Limb (tissue), 2 donors: ENCODE results near the gene TNFSF4.

Experiments
- DNase-seq, 2 donors: peaks; one replicate each; pipeline ENCODE4 v3.0.0-alpha.2; 2016; ENCODE audit errors: extremely low spot score in 2 of 2

Gene TNFSF4

DNA sequence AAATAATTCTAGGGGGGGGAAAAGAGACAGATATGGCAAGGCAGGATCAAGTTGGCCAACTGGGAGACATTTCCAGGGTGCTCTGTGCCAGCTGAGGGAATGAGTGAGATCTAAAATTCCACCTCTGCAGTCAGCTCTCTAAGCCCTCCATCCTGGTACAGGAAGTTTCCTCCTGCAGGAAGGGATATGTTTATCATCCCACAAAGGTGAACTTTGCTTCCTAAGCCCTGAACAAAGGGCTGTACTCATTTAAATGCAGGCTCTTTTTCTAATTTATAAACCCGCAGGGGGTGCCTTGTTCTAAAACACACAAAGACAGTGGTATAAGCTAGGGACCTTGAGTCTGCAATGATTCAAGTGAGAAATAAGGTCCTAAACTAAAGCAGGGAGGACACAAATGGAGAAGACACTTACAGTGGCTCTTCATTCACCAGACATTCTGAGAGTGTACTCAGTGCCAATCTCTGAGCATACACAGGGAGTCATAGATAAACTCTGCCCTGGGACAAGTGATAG lies 3.6 kb upstream of the TNFSF4 start:
- no peak for DNase-seq

DNA sequence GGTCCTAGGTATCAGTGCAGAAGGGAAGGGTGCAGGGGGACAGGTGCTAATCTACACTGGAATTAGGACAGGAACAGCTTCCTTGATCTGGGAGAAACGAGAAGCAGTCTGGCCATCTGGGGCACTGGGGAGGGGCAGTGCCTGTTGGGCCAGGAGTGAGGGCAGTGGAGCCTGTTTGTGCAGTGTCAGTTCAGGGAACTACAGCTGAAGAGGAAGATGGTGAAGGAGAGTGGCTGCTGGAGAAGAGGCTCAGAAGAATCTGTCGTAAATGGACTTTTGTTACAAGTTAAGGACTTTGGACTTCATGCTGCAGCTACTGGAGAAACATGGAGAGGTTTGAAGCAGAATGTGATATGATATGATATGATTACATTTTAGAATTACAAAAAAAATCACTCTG lies 3.2 kb upstream of the TNFSF4 start:
- no peak for DNase-seq

- DNase-seq = no peak
Measured at GRCh38 chr1:173208868-173209267, 1.7 kb upstream of the TNFSF4 start.

DNA sequence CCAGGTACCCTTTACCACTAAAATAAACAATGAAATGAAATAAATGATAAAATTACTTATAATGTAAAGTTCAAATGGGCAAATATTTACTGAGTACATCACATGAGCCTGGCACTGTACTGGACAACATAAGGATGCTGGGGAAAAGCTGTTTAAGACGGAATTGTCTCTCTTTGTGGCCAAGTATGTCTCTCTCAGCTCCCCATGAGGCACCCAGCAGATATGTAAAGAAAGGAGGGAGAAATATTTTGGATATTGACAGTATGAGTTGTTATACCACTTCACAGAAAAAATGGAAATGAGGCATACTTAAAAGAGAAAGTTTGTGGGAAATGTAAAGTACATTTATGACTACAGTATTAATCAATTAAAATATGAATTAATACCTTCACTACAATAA lies 1.0 kb upstream of the TNFSF4 start:
- no peak for DNase-seq

DNA sequence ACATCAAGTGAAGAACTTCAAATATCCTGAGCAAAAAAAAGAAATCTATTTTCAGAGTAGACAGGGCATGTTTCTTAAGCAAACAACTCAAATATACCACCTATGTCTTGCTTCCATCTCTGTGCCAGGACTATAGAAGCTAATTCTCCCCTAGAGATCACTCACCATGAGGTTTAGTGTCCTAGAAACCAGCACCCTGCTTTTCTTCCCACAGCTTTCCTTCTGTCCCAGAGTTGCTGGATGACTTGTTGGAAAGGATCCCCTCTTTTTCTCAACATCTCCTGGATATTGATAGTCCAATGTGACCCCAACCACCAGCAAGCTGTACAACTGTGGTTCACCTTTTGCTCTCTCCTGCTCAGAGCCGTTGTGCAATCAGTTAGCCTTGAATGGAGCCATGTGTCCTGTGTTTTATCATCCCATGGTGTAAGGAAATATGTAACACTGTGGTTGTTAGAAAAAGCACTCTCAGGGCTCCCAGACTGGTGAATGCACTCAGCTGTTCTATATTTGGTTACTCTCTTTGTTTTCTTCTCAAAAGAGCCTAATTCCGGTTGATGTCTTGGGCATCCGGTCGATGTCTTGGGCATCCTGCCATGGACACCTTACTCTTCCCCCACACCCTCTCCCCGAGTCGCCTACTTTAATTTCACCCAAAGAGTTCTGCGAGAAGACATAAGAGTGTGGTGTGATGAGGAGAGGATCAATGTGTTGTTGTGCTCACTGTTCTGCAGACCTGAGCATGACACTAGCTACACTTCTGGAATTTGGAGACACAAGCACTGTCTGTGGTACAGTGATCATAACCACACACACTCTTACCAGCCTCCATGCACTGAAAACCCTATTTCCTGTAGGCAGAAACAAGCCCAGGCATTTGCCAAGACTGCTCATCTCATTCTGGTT lies 1.7 kb downstream of the TNFSF4 start:
- DNase-seq = no peak

DNA sequence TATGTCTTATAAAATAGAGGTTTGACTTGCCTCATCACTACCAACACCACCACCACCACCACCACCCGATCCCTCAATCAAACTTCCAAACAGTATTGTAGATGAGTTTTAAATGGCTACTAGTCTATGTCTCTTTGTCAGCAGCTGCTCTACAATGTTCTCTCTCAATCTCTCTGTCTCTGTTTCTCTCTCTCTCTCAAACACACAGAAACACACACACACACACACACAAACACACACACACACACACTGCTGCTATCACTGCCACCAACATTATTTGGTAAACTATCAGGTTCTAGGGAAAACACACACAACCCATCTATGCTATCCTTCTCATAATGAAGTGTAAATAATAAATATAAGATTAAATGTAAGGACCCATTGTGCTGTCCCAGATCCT lies 2.4 kb downstream of the TNFSF4 start:
- no peak for DNase-seq

DNA sequence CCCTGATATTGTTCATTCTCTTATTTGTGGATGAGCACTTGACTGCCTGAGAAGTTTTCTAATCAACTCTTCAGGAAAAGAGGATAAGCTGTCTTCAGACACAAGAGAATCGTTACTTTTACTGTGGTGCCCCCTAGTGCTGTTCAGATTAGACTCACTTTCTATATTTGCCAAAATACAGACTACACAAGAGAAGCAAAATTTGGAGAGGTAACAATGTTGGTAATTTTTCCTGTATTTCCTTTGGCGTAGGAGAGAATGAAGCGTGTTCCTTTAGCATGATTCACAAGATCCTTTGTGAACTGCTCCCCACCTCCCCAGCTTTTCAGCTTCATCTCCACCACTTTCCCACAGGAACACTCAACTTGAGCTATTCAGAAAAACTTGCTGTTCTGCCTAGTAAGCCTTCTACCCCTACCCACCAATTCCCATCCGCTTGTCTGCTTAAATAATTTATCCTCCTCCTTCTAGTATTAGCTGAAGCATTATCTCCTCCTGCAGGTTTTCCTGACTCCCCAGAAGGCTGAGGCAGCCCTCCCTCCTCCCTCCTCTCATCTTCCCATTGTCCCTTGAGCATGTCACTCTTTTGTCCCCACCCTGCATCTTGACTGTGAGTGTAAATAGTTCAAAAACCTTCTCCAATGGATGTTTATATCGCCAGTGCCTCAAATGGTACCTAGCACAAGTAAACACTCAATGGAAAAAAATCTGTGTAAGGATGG lies 4.5 kb downstream of the TNFSF4 start:
- peak in 1 of 2 donors; percentile 73 for DNase-seq

DNA sequence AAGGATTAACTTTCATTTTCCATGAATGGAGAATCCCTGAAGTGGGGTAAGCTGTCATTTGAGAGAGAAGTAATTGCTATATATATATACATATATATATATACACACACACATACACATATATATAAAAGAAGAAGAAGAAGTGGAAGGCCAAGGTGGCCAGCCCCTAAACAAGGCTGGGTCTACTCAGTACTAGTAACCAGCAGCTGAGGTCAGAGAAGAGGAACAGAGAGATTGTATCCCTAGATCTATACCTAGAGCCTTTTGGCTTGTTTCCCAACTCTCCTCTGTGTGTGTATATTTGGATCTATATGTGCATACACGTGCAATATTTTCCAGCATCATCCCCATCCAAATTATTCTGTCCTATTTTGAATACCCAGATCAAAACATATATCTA lies 5.2 kb downstream of the TNFSF4 start:
- no peak for DNase-seq

DNA sequence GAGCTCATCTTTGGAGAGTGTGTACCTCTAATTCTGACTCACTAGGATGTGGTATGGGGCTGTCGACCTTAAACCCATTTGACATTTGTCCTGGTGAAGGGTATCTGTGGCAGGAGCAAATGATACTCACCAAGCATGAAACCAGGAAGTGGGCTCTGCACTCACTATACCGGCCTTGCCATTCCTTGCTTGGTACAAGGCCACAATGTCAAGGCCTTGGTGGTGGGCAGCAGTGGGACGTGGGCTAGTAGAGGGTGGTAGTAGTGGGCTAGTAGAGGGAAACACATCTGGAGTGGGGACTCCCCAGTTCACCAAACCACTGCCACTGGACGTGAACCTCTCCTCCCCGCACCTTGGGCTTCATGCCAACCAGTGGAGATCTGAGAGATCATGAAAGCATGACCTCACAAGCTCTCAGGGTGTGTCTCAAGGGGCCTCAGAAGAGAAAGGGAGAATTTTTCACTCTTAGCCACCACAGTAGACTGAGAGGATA lies 11.5 kb downstream of the TNFSF4 start:
- no peak for DNase-seq

- no peak for DNase-seq
Measured at GRCh38 chr1:173193639-173194038, 13.5 kb downstream of the TNFSF4 start.

DNA sequence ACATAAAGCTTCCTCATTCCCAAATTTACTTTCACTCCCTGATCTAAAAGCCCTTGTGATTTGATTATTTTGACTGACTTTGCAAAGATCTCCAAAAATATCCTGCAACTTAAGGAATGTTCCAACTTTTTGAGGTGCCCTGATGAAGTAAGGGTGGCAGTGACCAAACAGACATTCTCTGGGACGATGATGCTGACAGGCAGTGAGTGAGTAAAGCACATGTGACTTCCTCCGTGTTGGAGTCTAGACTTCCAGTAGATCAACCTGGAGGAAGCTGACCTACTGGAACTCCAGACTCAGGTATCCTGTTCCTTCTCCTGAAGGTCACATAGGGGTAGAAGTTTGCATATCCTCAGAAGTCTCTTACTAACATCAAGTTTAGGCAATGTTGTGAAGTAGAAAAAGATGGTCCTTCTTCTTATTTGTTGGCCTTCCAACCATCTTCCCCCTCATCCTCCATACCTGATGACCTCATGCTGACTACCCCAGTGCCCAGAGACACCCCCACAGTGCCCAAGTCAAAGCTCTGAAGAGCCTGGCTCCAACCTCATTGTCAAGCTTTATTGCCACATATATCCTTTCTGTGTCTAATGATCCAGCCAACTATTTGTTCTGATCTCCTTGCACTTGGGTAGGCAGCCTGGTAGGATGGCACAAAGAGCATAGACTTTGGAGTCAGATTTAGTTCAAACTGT lies 16.0 kb downstream of the TNFSF4 start:
- no peak for DNase-seq

DNA sequence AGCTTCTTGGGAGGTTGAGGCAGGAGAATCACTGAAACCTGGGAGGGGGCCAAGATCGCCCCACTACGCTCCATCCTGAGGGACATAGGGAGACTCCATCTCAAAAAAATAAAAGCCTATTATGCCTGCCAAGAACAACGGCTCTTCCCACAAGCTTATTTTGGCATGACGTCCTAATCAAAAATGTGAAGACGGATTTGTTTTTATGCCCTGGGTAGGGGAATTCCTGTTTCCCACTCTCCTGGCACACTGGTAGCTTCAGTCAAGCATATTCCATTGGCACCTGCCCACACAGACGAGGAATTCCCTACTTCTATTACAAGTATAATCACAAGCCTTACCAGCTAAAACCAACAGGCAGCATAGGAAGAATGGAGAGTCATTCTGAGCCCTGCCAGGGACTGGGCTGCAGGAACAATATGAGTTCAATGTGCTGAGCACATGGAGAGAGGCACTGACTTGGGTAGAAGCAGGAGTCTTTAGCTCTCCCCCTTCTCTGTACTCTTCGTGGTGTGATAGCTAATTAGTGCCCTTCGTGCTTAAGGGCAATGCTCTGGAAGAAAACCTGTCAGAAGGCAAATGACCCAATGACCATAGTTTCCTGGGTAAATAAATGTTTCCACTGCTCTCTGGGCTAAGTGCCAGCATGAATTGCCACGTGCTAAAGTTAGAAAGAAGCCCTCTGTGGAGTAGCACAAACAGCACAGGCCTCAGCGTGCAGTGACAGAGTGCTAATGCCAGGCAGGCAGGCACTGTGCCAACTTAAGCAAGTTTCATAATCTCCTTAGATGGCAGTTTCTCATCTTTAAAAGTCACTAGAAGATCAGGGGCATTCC lies 16.8 kb downstream of the TNFSF4 start:
- DNase-seq = peak; percentile 69 to 78

- no peak for DNase-seq
Measured at GRCh38 chr1:173187671-173188237, 19.4 kb downstream of the TNFSF4 start.

- no peak for DNase-seq
Measured at GRCh38 chr1:173181791-173182190, 25.3 kb downstream of the TNFSF4 start.

GRCh38 chr1:173176246-173176645 lies 30.9 kb downstream of the TNFSF4 start:
- DNase-seq = no peak

GRCh38 chr1:173175514-173176145 lies 31.5 kb downstream of the TNFSF4 start:
- no peak for DNase-seq

DNA sequence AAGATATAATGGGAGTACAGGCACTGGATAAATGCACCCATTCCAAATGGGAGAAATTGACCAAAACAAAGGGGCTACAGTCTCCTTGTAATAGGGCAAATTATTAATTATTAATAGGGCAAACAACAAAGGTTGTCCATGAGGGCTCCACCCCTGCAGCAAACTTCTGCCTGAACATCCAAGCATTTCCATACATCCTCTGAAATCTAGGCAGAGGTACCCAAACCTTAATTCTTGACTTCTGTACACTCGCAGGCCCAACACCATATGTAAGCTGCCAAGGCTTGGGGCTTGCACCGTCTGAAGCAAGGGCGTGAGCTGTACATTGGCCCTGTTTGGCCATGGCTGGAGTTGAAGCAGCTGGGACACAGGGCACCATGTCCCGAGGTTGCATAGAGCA lies 33.7 kb downstream of the TNFSF4 start:
- no peak for DNase-seq

GRCh38 chr1:173171152-173171551 lies 36.0 kb downstream of the TNFSF4 start:
- DNase-seq = no peak

- DNase-seq = no peak
Measured at GRCh38 chr1:173168941-173169340, 38.2 kb downstream of the TNFSF4 start.

- no peak for DNase-seq
Measured at GRCh38 chr1:173164686-173165085, 42.4 kb downstream of the TNFSF4 start.
